Cardiac fibroblast (primary cell): ENCODE measurements around the gene FLOT2.
A peak's percentile ranks its signal among the peaks of the same experiment; 100 is the strongest.
"Not testable (repeated sequence)": the region's sequence is repeated elsewhere in the genome, so short reads cannot be mapped to it uniquely, and the experiment has no call there.

Source experiments
- DNase-seq, 2 donors: peaks; one replicate each; pipeline versions ENCODE4 v3.0.0 to v3.0.0-alpha.2; 2010; ENCODE audit warnings: low read depth in 2 of 2
- H3K4me3 ChIP-seq, 2 donors: replicated peaks in 1 of 2; 1 replicate in 1 of 2; 2 replicates in 1 of 2; pipeline ENCODE4 v1.5.1; 2011; ENCODE audit warnings: low read depth in 2 of 2, low read length in 2 of 2, mild to moderate bottlenecking in 2 of 2, moderate library complexity in 1 of 2
- TF ChIP-seq, protein P1 (sequence below): IDR thresholded peaks from one replicate; pipeline ENCODE4 v1.5.1; 2011; ENCODE audit warnings: low read depth, mild to moderate bottlenecking, low read length, inconsistent platforms

FLOT2 gene

DNA sequence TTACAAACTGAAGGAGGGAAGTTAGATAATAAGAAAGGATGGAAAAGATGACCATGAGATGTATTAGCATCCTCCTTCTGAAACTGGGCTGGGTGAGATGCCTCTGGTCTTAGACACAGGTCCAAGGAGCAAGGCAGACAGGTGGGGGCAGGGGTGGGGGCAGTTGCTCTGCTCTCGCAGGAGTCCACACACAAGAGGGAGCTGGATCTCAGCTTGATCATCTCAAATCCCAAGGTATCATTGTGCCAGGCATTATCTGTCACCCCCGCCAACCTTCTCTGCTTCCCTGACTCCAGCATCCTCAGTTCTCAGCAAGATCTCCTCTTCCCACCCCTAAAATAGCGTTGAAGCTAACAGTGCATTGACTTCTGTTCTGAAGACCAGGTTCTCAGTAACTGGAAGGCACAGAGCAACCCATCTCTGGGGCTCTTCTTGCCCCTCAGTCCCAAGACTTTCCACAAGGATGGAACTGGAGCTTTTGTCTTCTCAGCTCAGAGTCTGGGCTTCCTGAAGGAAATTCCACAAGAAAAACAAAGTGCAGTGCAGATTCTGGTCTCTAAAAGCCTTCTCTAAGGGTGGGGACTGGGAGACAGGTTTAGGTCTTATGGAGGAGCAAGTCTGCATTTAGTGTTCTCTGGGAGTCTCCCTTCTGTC is 1.6 kb downstream of the FLOT2 start:
- H3K4me3 ChIP-seq, result peak overlapping the region; percentile 83 to 86
- TF ChIP-seq, protein P1, sequence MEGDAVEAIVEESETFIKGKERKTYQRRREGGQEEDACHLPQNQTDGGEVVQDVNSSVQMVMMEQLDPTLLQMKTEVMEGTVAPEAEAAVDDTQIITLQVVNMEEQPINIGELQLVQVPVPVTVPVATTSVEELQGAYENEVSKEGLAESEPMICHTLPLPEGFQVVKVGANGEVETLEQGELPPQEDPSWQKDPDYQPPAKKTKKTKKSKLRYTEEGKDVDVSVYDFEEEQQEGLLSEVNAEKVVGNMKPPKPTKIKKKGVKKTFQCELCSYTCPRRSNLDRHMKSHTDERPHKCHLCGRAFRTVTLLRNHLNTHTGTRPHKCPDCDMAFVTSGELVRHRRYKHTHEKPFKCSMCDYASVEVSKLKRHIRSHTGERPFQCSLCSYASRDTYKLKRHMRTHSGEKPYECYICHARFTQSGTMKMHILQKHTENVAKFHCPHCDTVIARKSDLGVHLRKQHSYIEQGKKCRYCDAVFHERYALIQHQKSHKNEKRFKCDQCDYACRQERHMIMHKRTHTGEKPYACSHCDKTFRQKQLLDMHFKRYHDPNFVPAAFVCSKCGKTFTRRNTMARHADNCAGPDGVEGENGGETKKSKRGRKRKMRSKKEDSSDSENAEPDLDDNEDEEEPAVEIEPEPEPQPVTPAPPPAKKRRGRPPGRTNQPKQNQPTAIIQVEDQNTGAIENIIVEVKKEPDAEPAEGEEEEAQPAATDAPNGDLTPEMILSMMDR, result no peak
- DNase-seq, result no peak

DNA sequence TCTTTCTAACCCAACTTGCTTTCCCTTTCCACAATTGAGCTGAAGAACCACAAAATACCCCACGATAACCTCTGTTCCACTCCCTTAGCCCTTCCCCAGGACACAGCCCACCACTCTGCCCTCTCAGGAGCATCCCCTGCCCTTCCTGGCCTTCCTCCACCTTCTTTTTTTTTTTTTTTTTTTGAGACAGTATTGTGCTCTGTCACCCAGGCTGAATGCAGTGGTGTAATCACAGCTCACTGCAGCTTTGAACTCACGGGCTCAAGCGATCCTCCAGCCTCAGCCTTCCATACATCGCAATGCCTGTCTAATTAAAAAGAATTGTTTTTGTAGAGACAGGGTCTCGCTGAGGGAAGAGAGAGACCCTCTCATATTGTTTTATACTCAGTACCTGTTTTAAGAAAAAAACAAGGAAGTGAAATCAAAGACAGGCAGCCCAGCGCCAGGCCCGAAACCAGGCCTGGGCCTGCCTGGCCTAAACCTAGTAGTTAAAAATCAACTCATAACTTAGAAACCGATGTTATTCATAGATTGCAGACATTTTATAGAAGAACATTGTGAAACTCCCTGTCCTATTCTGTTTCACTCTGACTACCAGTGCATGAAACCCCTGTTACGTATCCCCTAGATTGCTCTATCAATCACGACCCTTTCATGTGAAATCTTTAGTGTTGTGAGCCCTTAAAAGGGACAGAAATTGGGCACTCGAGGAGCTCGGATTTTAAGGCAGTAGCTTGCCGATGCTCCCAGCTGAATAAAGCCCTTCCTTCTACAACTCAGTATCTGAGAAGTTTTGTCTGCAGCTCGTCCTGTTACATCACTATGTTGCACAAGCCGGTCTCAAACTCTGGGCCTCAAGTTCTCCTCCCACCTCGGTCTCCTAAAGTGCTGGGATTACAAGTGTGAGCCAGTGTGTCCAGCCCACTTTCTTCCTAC is 4.0 kb downstream of the FLOT2 start:
- H3K4me3 ChIP-seq, result not testable (repeated sequence)
- DNase-seq, result peak in 1 of 2 donors; percentile 36

GRCh38 chr17:28892024-28892423 is 5.5 kb downstream of the FLOT2 start:
- TF ChIP-seq, protein P1, result no peak
- H3K4me3 ChIP-seq, result no peak overlapping the region
- DNase-seq, result no peak

DNA sequence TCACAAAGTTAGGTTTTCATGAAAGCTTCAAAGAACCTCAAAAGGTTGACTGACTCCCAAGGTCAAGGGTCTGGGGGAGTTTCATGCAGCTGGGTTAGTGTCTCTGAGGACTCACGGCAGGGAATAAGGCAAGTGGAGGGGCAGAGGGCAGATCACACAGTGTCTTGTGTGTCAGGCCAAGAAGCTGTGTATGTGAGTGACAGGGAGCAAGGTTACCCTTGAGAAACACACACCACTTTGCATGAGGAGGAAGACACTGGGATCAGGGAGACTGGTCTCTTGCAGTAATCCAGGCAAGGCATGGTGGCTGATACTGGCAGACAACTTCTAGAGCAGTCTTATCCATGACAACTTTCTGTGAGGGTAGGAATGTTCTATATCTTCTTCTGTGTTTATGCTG is 6.3 kb downstream of the FLOT2 start:
- no peak for DNase-seq
- no peak overlapping the region for H3K4me3 ChIP-seq
- TF ChIP-seq, protein P1, result no peak

DNA sequence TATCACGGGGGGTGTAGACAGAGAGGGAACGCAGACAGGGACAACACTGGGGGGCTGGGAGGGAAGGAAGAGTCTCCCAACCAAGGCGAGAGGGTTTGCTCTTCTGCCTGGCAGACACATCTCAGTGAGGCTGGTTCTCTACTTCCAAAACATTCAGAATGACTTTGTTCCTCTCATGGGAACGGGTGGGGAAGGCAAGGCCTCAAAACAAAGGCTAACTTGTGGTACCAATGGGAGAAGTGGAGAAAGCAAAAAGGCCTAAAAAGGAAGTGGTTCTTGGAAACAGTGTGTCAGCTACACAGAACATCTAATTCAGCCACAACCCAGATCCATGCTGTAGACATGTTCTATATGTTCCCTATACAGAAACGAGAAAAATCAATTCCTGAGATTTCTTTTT is 7.5 kb downstream of the FLOT2 start:
- TF ChIP-seq, protein P1, result no peak
- DNase-seq, result no peak
- no peak overlapping the region for H3K4me3 ChIP-seq

GRCh38 chr17:28888832-28889231 is 8.7 kb downstream of the FLOT2 start:
- TF ChIP-seq, protein P1, result no peak
- H3K4me3 ChIP-seq, result no peak overlapping the region
- no peak for DNase-seq

- H3K4me3 ChIP-seq, result no peak overlapping the region
- DNase-seq, result no peak
- TF ChIP-seq, protein P1, result no peak
Observed at GRCh38 chr17:28887871-28888471, 9.6 kb downstream of the FLOT2 start.
